HCT116 (cell line): ENCODE data around the gene TSR1. TPM values are rescaled to one million over a fixed set of nuclear protein-coding genes. Genes with fewer than 3 reads are reported as not detected.

Experiments
- ATAC-seq: fragments of 200-7000 bp; cut with Tn5 transposase; 2 replicates; pipeline ENCODE4 v1.9.1; 2020; ENCODE audit warnings: mild to moderate bottlenecking, moderate library complexity
- BruUV-seq: library from RNA; stranded (reverse); fragments of 400-500 nt; replicated peaks from 2 replicates; lab custom pipeline; 2021; lab: Mats Ljungman, UMichigan
- CTCF ChIA-PET: fragments of 300-600 bp; sonication (Branson Sonifier 250); formaldehyde crosslinking; loops from one replicate; lab custom pipeline; 2021; ENCODE audit warnings: antibody characterized with exemption; lab: Charles Lee
- POLR2A ChIA-PET: fragments of 300-600, 350-600 bp; sonication (Branson Sonifier 250); formaldehyde crosslinking; loops from one replicate; lab custom pipeline; 2021; ENCODE audit warnings: antibody characterized with exemption; lab: Charles Lee
- RAD21 ChIA-PET, 2 experiments: fragments of 300-600 bp; sonication (Branson Sonifier 250); formaldehyde crosslinking; loops; one replicate each; lab custom pipeline; 2023; ENCODE audit warnings: low total read pairs in 2 of 2; ENCODE audit not compliant: uncharacterized antibody in 2 of 2, unreplicated experiment in 2 of 2, low non-redundant PET in 1 of 2; lab: Charles Lee
- DNase-seq: peaks from one replicate; pipeline ENCODE4 v3.0.0-alpha.2; 2010; ENCODE audit warnings: low read depth, low spot score
- H2AFZ ChIP-seq: fragments of 200-600 bp; shearing (Covaris generic), sonication (generic); 2 replicates; pipeline ENCODE4 v1.6.1; 2017; ENCODE audit warnings: low read depth, mixed run types, mixed read lengths, antibody characterized with exemption, low read length; ENCODE audit not compliant: poor library complexity, severe bottlenecking
- H3K27ac ChIP-seq: 2 replicates; pipeline ENCODE4 v1.5.1; 2012; ENCODE audit warnings: low read depth, low read length
- H3K27me3 ChIP-seq: fragments of 200-600 bp; sonication (generic); 2 replicates; pipeline ENCODE4 v1.6.1; 2016; ENCODE audit warnings: mixed run types, low read length, mixed read lengths; ENCODE audit not compliant: insufficient read depth
- H3K36me3 ChIP-seq, 2 experiments: fragments of 200-500 bp in 1 of 2; fragments of 200-600 bp in 1 of 2; sonication (Bioruptor generic) in 1 of 2; sonication (generic) in 1 of 2; 2 replicates each; pipeline versions ENCODE4 v1.5.1 to v1.6.1; 2014 to 2016; ENCODE audit warnings: low read length in 2 of 2, inconsistent platforms in 1 of 2, mixed read lengths in 1 of 2, mixed run types in 1 of 2; ENCODE audit not compliant: insufficient read depth in 2 of 2, control insufficient read depth in 1 of 2
- H3K4me1 ChIP-seq, 2 experiments: fragments of 200-600 bp in 1 of 2; sonication (generic) in 1 of 2; 2 replicates each; pipeline versions ENCODE4 v1.5.1 to v1.6.1; 2012 to 2017; ENCODE audit warnings: low read length in 2 of 2, inconsistent platforms in 1 of 2, mild to moderate bottlenecking in 1 of 2, mixed read lengths in 1 of 2, mixed run types in 1 of 2, moderate library complexity in 1 of 2; ENCODE audit not compliant: insufficient read depth in 2 of 2, control insufficient read depth in 1 of 2
- H3K4me2 ChIP-seq: fragments of 200-600 bp; sonication (generic); 2 replicates; pipeline ENCODE4 v1.6.1; 2017; ENCODE audit warnings: mixed run types, low read length, mixed read lengths
- H3K4me3 ChIP-seq, 2 experiments: fragments of 200-600 bp in 1 of 2; sonication (generic) in 1 of 2; replicated peaks in 1 of 2; 2 replicates each; pipeline ENCODE4 v1.5.1; 2011 to 2016; ENCODE audit warnings: low read length in 2 of 2, control low read depth in 1 of 2, low read depth in 1 of 2, mild to moderate bottlenecking in 1 of 2, mixed read lengths in 1 of 2, mixed run types in 1 of 2
- H3K79me2 ChIP-seq: fragments of 200-600 bp; sonication (generic); 2 replicates; pipeline ENCODE4 v1.6.1; 2017; ENCODE audit warnings: mild to moderate bottlenecking, mixed run types, low read length, moderate library complexity, mixed read lengths; ENCODE audit not compliant: insufficient read depth
- H3K9ac ChIP-seq: fragments of 200-600 bp; sonication (generic); 2 replicates; pipeline ENCODE4 v1.6.1; 2016; ENCODE audit warnings: low read length, mixed read lengths
- H3K9me2 ChIP-seq: fragments of 200-600 bp; sonication (generic), shearing (Covaris generic); 2 replicates; pipeline ENCODE4 v1.6.1; 2017; ENCODE audit warnings: mixed run types, mild to moderate bottlenecking, moderate library complexity; ENCODE audit not compliant: insufficient read depth
- H3K9me3 ChIP-seq, 2 experiments: fragments of 200-500 bp in 1 of 2; fragments of 200-600 bp in 1 of 2; sonication (Bioruptor generic) in 1 of 2; sonication (generic) in 1 of 2; 2 replicates each; pipeline ENCODE4 v1.6.1; 2014 to 2017; ENCODE audit warnings: low read length in 2 of 2, mixed read lengths in 2 of 2, inconsistent platforms in 1 of 2, low read depth in 1 of 2, mild to moderate bottlenecking in 1 of 2, mixed run types in 1 of 2, moderate library complexity in 1 of 2; ENCODE audit not compliant: control insufficient read depth in 1 of 2, insufficient read depth in 1 of 2
- H4K20me1 ChIP-seq: fragments of 200-600 bp; sonication (generic), shearing (Covaris generic); 2 replicates; pipeline ENCODE4 v1.6.1; 2017; ENCODE audit warnings: mixed run types, mild to moderate bottlenecking, moderate library complexity; ENCODE audit not compliant: insufficient read depth
- CEBPB ChIP-seq: IDR thresholded peaks from 2 replicates; pipeline ENCODE4 v1.6.1; 2012; ENCODE audit warnings: low read depth
- ELF1 ChIP-seq: IDR thresholded peaks from 2 replicates; pipeline ENCODE4 v1.6.1; 2012; ENCODE audit warnings: low read depth, borderline replicate concordance
- EZH2phosphoT487 ChIP-seq: fragments of 200-600 bp; IDR thresholded peaks from 2 replicates; pipeline ENCODE4 v1.6.1; 2018; ENCODE audit warnings: antibody characterized with exemption, borderline replicate concordance
- JUND ChIP-seq: IDR thresholded peaks from 2 replicates; pipeline ENCODE4 v1.6.1; 2012
- POLR2A ChIP-seq: IDR thresholded peaks from 2 replicates; pipeline ENCODE4 v1.7.0; 2011; ENCODE audit warnings: borderline replicate concordance; ENCODE audit not compliant: insufficient read depth, insufficient read length; ENCODE audit errors: extremely low read depth
- POLR2AphosphoS5 ChIP-seq: IDR thresholded peaks from 2 replicates; pipeline ENCODE4 v1.6.1; 2011; ENCODE audit warnings: mild to moderate bottlenecking, low read depth, low read length, moderate library complexity
- RAD21 ChIP-seq: IDR thresholded peaks from 2 replicates; pipeline ENCODE4 v1.6.1; 2012; ENCODE audit warnings: low read depth, mild to moderate bottlenecking
- TCF7L2 ChIP-seq: IDR thresholded peaks from 2 replicates; pipeline ENCODE4 v1.7.0; 2011; ENCODE audit warnings: borderline replicate concordance, inconsistent platforms; ENCODE audit not compliant: insufficient read depth, insufficient read length; ENCODE audit errors: extremely low read depth
- intact Hi-C: fragments of 100-400 bp; cut with micrococcal nuclease; formaldehyde crosslinking; loops from 2 replicates; pipeline ENCODE4 v1.10.0; 2022
- total RNA-seq: library from RNA; stranded (reverse); gene quantifications from one replicate; pipeline ENCODE4 v1.2.1, GENCODE V29; 2021; ENCODE audit not compliant: unreplicated experiment
- TF ChIP-seq, protein P1 (sequence below), 3 experiments: fragments of 200-600 bp in 1 of 3; sonication (generic) in 1 of 3; IDR thresholded peaks in 2 of 3; conservative IDR thresholded peaks in 1 of 3; 2 replicates each; pipeline ENCODE4 v1.5.1; 2012 to 2017; ENCODE audit warnings: low read depth in 2 of 3, low read length in 2 of 3, antibody characterized with exemption in 1 of 3, borderline replicate concordance in 1 of 3, control low read depth in 1 of 3, mild to moderate bottlenecking in 1 of 3, mixed read lengths in 1 of 3, mixed run types in 1 of 3, moderate library complexity in 1 of 3; ENCODE audit not compliant: insufficient read depth in 1 of 3
- TF ChIP-seq, protein P2 (sequence below): IDR thresholded peaks from 2 replicates; pipeline ENCODE4 v1.6.1; 2012
- TF ChIP-seq, protein P3 (sequence below): IDR thresholded peaks from 2 replicates; pipeline ENCODE4 v1.6.1; 2012; ENCODE audit warnings: low read depth

Gene TSR1
- total RNA-seq, 1 experiment from 2014 or later: 77.2 TPM

DNA sequence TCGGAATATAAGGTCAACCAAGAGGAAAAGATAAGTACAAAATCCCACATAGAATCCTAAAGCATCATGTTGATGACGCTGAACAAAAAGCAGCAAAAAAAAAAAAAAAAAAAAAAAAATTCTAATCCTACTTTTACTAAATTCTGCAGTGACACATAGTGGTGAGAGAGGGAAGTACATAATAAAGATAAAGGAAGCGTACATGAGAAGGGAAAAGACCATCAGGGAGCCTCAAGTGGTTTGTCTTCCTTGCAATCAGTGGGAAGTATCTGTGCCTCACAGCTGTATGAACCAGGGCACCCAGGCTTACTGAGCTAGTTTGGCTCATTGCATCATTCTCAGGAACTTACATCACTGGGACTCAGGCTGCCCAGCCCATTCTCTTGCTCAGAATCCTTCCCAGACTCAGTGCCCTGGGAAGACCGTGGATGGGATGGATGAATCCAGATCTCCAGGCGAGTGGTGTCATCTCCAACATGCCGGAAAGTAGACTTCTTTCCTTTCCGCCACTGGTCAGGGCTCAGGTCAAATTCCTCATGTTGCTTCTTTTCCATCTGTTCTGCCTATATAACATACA, 53.9 kb downstream of the TSR1 start:
- TF ChIP-seq, protein P1, sequence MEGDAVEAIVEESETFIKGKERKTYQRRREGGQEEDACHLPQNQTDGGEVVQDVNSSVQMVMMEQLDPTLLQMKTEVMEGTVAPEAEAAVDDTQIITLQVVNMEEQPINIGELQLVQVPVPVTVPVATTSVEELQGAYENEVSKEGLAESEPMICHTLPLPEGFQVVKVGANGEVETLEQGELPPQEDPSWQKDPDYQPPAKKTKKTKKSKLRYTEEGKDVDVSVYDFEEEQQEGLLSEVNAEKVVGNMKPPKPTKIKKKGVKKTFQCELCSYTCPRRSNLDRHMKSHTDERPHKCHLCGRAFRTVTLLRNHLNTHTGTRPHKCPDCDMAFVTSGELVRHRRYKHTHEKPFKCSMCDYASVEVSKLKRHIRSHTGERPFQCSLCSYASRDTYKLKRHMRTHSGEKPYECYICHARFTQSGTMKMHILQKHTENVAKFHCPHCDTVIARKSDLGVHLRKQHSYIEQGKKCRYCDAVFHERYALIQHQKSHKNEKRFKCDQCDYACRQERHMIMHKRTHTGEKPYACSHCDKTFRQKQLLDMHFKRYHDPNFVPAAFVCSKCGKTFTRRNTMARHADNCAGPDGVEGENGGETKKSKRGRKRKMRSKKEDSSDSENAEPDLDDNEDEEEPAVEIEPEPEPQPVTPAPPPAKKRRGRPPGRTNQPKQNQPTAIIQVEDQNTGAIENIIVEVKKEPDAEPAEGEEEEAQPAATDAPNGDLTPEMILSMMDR (IDR thresholded peaks at IDR 0.05 in 2 of 3, conservative IDR thresholded peaks at IDR 0.05 in 1 of 3; ENCODE audit: borderline replicate concordance in 1 of 3, insufficient read depth in 1 of 3, low read depth in 2 of 3, low read length in 2 of 3): peak; percentile 47 to 65 (median 59); a peak in 5 of 6 replicates
- TF ChIP-seq TCF7L2 (no peak), ELF1 (no peak), POLR2AphosphoS5 (no peak), RAD21 (peak; percentile 57), CEBPB (0 out of 2 replicates have a peak, but pooled peaks have one; percentile 25), JUND (no peak), POLR2A (no peak), EZH2phosphoT487 (no peak)
- TF ChIP-seq, protein P2, sequence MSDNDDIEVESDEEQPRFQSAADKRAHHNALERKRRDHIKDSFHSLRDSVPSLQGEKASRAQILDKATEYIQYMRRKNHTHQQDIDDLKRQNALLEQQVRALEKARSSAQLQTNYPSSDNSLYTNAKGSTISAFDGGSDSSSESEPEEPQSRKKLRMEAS: no peak
- TF ChIP-seq, protein P3, sequence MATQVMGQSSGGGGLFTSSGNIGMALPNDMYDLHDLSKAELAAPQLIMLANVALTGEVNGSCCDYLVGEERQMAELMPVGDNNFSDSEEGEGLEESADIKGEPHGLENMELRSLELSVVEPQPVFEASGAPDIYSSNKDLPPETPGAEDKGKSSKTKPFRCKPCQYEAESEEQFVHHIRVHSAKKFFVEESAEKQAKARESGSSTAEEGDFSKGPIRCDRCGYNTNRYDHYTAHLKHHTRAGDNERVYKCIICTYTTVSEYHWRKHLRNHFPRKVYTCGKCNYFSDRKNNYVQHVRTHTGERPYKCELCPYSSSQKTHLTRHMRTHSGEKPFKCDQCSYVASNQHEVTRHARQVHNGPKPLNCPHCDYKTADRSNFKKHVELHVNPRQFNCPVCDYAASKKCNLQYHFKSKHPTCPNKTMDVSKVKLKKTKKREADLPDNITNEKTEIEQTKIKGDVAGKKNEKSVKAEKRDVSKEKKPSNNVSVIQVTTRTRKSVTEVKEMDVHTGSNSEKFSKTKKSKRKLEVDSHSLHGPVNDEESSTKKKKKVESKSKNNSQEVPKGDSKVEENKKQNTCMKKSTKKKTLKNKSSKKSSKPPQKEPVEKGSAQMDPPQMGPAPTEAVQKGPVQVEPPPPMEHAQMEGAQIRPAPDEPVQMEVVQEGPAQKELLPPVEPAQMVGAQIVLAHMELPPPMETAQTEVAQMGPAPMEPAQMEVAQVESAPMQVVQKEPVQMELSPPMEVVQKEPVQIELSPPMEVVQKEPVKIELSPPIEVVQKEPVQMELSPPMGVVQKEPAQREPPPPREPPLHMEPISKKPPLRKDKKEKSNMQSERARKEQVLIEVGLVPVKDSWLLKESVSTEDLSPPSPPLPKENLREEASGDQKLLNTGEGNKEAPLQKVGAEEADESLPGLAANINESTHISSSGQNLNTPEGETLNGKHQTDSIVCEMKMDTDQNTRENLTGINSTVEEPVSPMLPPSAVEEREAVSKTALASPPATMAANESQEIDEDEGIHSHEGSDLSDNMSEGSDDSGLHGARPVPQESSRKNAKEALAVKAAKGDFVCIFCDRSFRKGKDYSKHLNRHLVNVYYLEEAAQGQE: no peak
- no peak overlapping the region for H3K9ac ChIP-seq
- intact Hi-C loops: no loop called here
- H3K79me2 ChIP-seq: 0 out of 2 replicates have a peak, but pooled peaks cover 4% of the 10 kb centered on the region
- ChIA-PET RAD21 (no interaction called here), POLR2A (interaction anchor here (0.7 kb wide), 1 partner anchor 21 kb away, joined by 3 read pairs; no protein-coding TSS in a partner anchor), CTCF (interaction anchor here (1.5 kb wide), 1 partner anchor 54 kb away, joined by 3 read pairs; the partner anchor contains the start of gene TSR1)
- H3K36me3 ChIP-seq: peaks cover 23% of the 10 kb centered on the region in 2 experiments; a peak in 3 of 4 replicates
- peaks cover 3% of the 10 kb centered on the region; the same call in 1 of the 2 replicates for H4K20me1 ChIP-seq
- H3K9me3 ChIP-seq: no peaks in the 10 kb centered on the region
- peak; percentile 60 for ATAC-seq
- peak; percentile 18 for DNase-seq
- no peak overlapping the region for H3K4me2 ChIP-seq
- BruUV-seq: no TSS peak
- no peak overlapping the region for H3K4me3 ChIP-seq
- H3K27ac ChIP-seq: no peak overlapping the region
- no peak overlapping the region for H2AFZ ChIP-seq
- H3K27me3 ChIP-seq: no peaks in the 10 kb centered on the region
- H3K9me2 ChIP-seq: no peaks in the 10 kb centered on the region
- H3K4me1 ChIP-seq: no peaks in the 10 kb centered on the region
